Fibroblast of skin of right quadriceps (primary cell): ENCODE measurements around the gene TMEM219.
"Not testable (repeated sequence)": the region's sequence is repeated elsewhere in the genome, so short reads cannot be mapped to it uniquely, and the experiment has no call there.

ENCODE experiments used
- DNase-seq: peaks from one replicate; pipeline ENCODE4 v3.0.0-alpha.2; 2013

The TMEM219 gene

GRCh38 chr16:29961479-29962343, at the start of gene TMEM219:
TMEM219 (plus strand) TSS chr16:29962079; CDS start chr16:29963144, 1,065 bp downstream.
- DNase-seq = peak; percentile 90

- DNase-seq = no peak
Observed at GRCh38 chr16:29912087-29912486, 49.8 kb upstream of the TMEM219 start.

GRCh38 chr16:29913514-29913913, 48.4 kb upstream of the TMEM219 start:
- no peak for DNase-seq

- no peak for DNase-seq
Observed at GRCh38 chr16:29915590-29916247, 46.2 kb upstream of the TMEM219 start.

GRCh38 chr16:29916979-29917378, 44.9 kb upstream of the TMEM219 start:
- no peak for DNase-seq

- DNase-seq = no peak
Observed at GRCh38 chr16:29920288-29921033, 41.4 kb upstream of the TMEM219 start.

- no peak for DNase-seq
Observed at GRCh38 chr16:29921034-29921385, 40.9 kb upstream of the TMEM219 start.

GRCh38 chr16:29922326-29922725, 39.6 kb upstream of the TMEM219 start:
- DNase-seq = no peak

GRCh38 chr16:29922986-29923501, 38.8 kb upstream of the TMEM219 start:
- DNase-seq = no peak

- DNase-seq = no peak
Observed at GRCh38 chr16:29925105-29925756, 36.6 kb upstream of the TMEM219 start.

- DNase-seq = peak; percentile 83
Observed at GRCh38 chr16:29925781-29926710, 35.8 kb upstream of the TMEM219 start, which contains the start of gene KCTD13. KCTD13 (minus strand) TSS chr16:29926226; CDS start chr16:29926033, 193 bp downstream.

- peak; percentile 24 for DNase-seq
Observed at GRCh38 chr16:29926711-29927052, 35.2 kb upstream of the TMEM219 start.

GRCh38 chr16:29927070-29927905, 34.6 kb upstream of the TMEM219 start:
- no peak for DNase-seq

- not testable (repeated sequence) for DNase-seq
Observed at GRCh38 chr16:29931750-29932149, 30.1 kb upstream of the TMEM219 start.

- DNase-seq = no peak
Observed at GRCh38 chr16:29940656-29941055, 21.2 kb upstream of the TMEM219 start.

- DNase-seq = peak; percentile 99
Observed at GRCh38 chr16:29943846-29944799, 17.8 kb upstream of the TMEM219 start.

- DNase-seq = no peak
Observed at GRCh38 chr16:29947897-29948296, 14.0 kb upstream of the TMEM219 start.

GRCh38 chr16:29950806-29951461, 10.9 kb upstream of the TMEM219 start:
- no peak for DNase-seq
